Stimulated activated CD4-positive, alpha-beta T cell treated with anti-CD3 and anti-CD28 coated beads, Interleukin-4, amount 100 ng/mL, for 48 hours (primary cell): ENCODE results near the gene MEG3.

Experiments
- DNase-seq, 2 donors: peaks; one replicate each; pipeline ENCODE4 v3.0.0-alpha.2; 2020; ENCODE audit warnings: low read depth in 2 of 2

The MEG3 gene

GRCh38 chr14:100832311-100832960 is 6.5 kb downstream of the MEG3 start:
- DNase-seq = no peak

DNA sequence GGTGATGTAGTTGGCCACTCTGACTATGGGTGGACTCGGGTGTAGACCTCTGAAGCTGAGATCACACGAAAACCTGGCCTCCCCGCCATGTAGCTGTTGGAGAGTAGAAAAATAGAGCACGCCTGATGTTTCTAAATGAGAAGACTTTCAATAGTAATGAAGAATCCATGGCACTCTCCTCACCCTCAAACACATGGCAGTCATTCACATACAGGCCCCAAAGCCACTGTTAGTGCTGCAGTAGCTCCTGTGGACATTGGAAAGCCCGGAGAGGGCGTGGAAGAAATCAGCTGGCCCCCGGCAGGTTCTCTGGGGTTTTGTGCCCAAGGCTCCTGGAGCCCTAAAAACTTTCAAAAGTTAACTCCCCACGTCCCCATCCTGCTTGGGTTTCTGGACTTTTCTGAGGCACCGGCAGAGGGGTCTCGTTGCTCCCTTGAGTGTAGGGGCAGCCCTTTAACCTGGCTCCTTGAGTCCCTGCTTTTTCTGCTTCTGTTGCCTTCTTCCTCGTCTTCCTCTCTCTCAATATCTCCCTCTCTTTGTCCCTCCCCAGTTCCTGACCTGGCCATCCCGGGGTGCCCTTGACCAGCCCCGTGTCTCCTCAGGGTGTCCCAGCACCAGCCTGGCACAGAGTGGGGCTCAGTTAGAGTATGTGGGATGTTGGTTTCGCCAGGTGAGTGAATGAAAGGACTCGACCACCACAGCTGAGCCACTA is 8.3 kb downstream of the MEG3 start:
- no peak for DNase-seq

- no peak for DNase-seq
These were observed 9.1 kb downstream of the MEG3 start for GRCh38 chr14:100834794-100835547.

GRCh38 chr14:100835548-100836310 is 9.8 kb downstream of the MEG3 start:
- no peak for DNase-seq

GRCh38 chr14:100836311-100836805 is 10.4 kb downstream of the MEG3 start:
- DNase-seq = no peak

- no peak for DNase-seq
These were observed 11.3 kb downstream of the MEG3 start for GRCh38 chr14:100836941-100837804.

DNA sequence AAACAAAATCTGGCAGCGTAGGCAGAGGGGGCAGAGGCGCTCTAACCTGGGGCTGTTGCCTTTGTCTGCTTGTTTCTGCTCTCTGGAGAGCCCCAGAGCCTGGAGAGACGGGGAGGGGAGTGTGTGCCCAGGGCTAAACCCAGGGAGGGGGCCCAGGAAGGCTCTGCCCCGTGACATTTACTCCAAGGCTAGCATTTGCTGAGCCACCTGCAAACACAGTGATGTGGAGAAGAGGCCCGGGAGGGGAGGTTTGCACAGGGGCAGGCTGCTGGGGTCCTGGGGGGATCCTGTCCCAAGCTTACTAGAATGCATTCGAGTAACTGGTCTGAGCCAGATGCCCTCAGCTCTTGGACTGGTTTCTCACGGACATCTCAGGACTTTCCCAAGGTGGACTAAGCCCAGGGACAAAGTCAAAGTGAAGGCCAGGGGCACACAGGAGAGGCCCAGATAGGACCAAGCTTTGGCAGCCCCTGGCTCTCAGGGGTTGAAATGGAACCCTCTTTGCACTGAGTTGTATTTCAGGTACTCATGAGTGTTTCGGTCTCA is 12.0 kb downstream of the MEG3 start:
- DNase-seq = no peak

- no peak for DNase-seq
These were observed 12.8 kb downstream of the MEG3 start for GRCh38 chr14:100838493-100839314.

DNA sequence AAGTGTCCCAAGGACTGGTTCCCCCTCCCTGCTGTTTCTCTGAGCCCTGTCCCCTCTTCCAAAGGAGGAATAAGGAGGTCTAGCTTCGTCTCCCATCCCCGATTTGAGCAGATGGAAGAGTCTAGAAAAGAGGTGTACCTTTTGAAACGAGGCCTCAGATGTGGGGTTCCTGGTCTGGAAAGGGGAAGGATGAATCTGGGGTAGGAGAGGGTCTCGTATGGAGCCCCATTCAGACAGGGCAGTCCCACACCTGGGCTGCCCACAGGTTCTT is 13.3 kb downstream of the MEG3 start:
- DNase-seq = no peak

DNA sequence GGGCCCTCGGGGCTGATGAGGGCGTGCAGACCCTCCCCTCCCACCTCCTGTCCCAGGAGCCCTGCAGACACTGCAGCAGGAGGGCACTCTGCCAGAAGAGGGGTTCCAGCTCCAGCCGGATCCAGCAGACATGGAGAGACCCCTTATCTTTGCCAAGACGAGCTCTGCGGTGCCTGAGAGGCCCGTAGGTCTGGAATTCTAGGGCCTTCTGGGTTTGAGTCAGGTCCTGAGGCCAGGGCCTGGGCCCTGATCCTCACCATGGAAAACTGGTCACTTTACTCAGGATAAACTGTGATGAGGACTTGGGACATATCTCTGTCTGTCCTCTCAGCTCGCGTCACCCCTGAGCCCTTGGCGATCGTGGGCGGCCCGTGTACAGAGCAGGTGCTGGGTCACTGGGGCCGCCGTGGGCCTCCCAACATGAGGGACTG is 13.8 kb downstream of the MEG3 start:
- DNase-seq = no peak

GRCh38 chr14:100840286-100841065 is 14.6 kb downstream of the MEG3 start:
- DNase-seq = no peak

- no peak for DNase-seq
These were observed 15.3 kb downstream of the MEG3 start for GRCh38 chr14:100841066-100841760.

GRCh38 chr14:100841761-100842403 is 16.0 kb downstream of the MEG3 start:
- no peak for DNase-seq

GRCh38 chr14:100842799-100843198 is 16.9 kb downstream of the MEG3 start:
- DNase-seq = no peak

DNA sequence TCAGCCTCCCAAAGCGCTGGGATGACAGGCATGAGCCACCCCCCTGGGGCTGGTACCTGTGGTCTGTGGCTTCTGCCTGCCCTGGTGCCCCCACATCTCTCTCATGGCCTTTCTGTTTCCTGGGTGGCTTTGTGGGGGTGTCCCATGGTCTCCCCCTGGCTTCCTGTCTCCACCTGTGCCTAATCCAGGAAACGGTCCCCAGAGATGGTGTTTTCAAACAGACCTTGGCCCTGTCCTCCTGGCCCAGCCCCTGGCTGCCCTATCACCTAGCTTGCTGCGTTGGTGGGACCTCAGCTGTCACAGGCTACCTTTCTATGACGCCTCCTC is 18.1 kb downstream of the MEG3 start:
- no peak for DNase-seq

- no peak for DNase-seq
These were observed 18.5 kb downstream of the MEG3 start for GRCh38 chr14:100844421-100844820.

DNA sequence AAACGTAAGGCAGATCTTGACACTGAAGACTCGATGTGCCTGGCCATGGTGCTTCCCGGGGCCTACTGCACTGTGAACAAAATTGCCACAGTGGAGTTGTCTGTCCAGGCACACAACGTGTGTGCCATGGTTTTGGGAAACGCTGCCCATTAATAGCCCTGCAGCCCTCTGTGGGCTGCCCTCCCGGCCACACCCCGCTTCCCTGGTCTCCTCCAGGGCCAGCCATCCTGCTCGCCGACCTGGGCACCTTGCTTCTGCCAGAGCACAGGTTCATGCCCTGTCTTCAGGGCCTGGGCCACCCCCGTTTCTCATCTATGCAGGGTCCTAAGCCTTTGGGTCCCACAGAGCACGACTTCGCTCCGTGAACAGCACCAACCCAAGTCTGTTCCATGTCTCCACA is 18.9 kb downstream of the MEG3 start:
- no peak for DNase-seq

- DNase-seq = no peak
These were observed 19.4 kb downstream of the MEG3 start for GRCh38 chr14:100845341-100845740.
